HEK293 (cell line): ENCODE data around the gene DAZAP1.

ENCODE experiments used
- BCL11B ChIP-seq: fragments of 450-650 bp; formaldehyde crosslinking; IDR thresholded peaks from 2 replicates; pipeline ENCODE4 v1.5.1; 2016; ENCODE audit warnings: low read depth, missing biosample characterization, missing genetic modification characterization
- BCL6B ChIP-seq: fragments of 450-650 bp; formaldehyde crosslinking; IDR thresholded peaks from 2 replicates; pipeline ENCODE4 v1.5.1; 2017; ENCODE audit warnings: missing biosample characterization, missing genetic modification characterization
- EGR2 ChIP-seq: fragments of 450-650 bp; formaldehyde crosslinking; IDR thresholded peaks from 2 replicates; pipeline ENCODE4 v1.5.1; 2016; ENCODE audit warnings: low read depth, missing biosample characterization, missing genetic modification characterization
- GLI4 ChIP-seq: fragments of 450-650 bp; formaldehyde crosslinking; IDR thresholded peaks from 2 replicates; pipeline ENCODE4 v1.5.1; 2016; ENCODE audit warnings: missing biosample characterization, missing genetic modification characterization
- KLF1 ChIP-seq: fragments of 450-650 bp; formaldehyde crosslinking; IDR thresholded peaks from 2 replicates; pipeline ENCODE4 v1.5.1; 2016; ENCODE audit warnings: missing biosample characterization, missing genetic modification characterization
- KLF16 ChIP-seq: fragments of 450-650 bp; formaldehyde crosslinking; IDR thresholded peaks from 2 replicates; pipeline ENCODE4 v1.5.1; 2017; ENCODE audit warnings: missing biosample characterization, missing genetic modification characterization
- REST ChIP-seq: fragments of 450-650 bp; formaldehyde crosslinking; IDR thresholded peaks from 2 replicates; pipeline ENCODE4 v1.5.1; 2016; ENCODE audit warnings: missing biosample characterization, missing genetic modification characterization
- SP2 ChIP-seq: fragments of 450-650 bp; formaldehyde crosslinking; IDR thresholded peaks from 2 replicates; pipeline ENCODE4 v1.5.1; 2016; ENCODE audit warnings: missing biosample characterization, missing genetic modification characterization
- TRIM28 ChIP-seq: IDR thresholded peaks from 2 replicates; pipeline ENCODE4 v1.6.1; 2011; ENCODE audit warnings: low read length, control low read depth, borderline replicate concordance
- ZBTB21 ChIP-seq: fragments of 450-650 bp; formaldehyde crosslinking; IDR thresholded peaks from 2 replicates; pipeline ENCODE4 v1.5.1; 2017; ENCODE audit warnings: missing biosample characterization, missing genetic modification characterization
- ZBTB8A ChIP-seq: fragments of 450-650 bp; formaldehyde crosslinking; IDR thresholded peaks from 2 replicates; pipeline ENCODE4 v1.5.1; 2016; ENCODE audit warnings: missing biosample characterization, missing genetic modification characterization
- ZFP69B ChIP-seq: fragments of 450-650 bp; formaldehyde crosslinking; IDR thresholded peaks from 2 replicates; pipeline ENCODE4 v1.5.1; 2016; ENCODE audit warnings: missing biosample characterization, missing genetic modification characterization
- ZNF140 ChIP-seq: fragments of 450-650 bp; formaldehyde crosslinking; IDR thresholded peaks from 2 replicates; pipeline ENCODE4 v1.5.1; 2016; ENCODE audit warnings: missing biosample characterization, missing genetic modification characterization
- ZNF169 ChIP-seq: fragments of 450-650 bp; formaldehyde crosslinking; IDR thresholded peaks from 2 replicates; pipeline ENCODE4 v1.5.1; 2016; ENCODE audit warnings: missing biosample characterization, missing genetic modification characterization
- ZNF174 ChIP-seq: fragments of 450-650 bp; formaldehyde crosslinking; IDR thresholded peaks from 2 replicates; pipeline ENCODE4 v1.5.0; 2017; ENCODE audit warnings: missing biosample characterization, mild to moderate bottlenecking, missing genetic modification characterization
- ZNF2 ChIP-seq: fragments of 450-650 bp; formaldehyde crosslinking; IDR thresholded peaks from 2 replicates; pipeline ENCODE4 v1.5.1; 2016; ENCODE audit warnings: missing biosample characterization, missing genetic modification characterization
- ZNF391 ChIP-seq: fragments of 450-650 bp; formaldehyde crosslinking; IDR thresholded peaks from 2 replicates; pipeline ENCODE4 v1.5.1; 2016; ENCODE audit warnings: low read depth, missing biosample characterization, missing genetic modification characterization, borderline replicate concordance
- ZNF514 ChIP-seq: fragments of 450-650 bp; formaldehyde crosslinking; IDR thresholded peaks from 2 replicates; pipeline ENCODE4 v1.5.1; 2016; ENCODE audit warnings: missing biosample characterization, missing genetic modification characterization
- ZNF529 ChIP-seq: fragments of 450-650 bp; formaldehyde crosslinking; IDR thresholded peaks from 2 replicates; pipeline ENCODE4 v1.5.1; 2017; ENCODE audit warnings: missing genetic modification characterization, missing biosample characterization; ENCODE audit not compliant: insufficient replicate concordance
- ZNF544 ChIP-seq: fragments of 450-650 bp; formaldehyde crosslinking; IDR thresholded peaks from 2 replicates; pipeline ENCODE4 v1.5.0; 2017; ENCODE audit warnings: missing biosample characterization, missing genetic modification characterization
- ZNF585B ChIP-seq: fragments of 450-650 bp; formaldehyde crosslinking; IDR thresholded peaks from 2 replicates; pipeline ENCODE4 v1.5.1; 2016; ENCODE audit warnings: missing biosample characterization, missing genetic modification characterization
- ZNF600 ChIP-seq: fragments of 450-650 bp; formaldehyde crosslinking; IDR thresholded peaks from 2 replicates; pipeline ENCODE4 v1.5.1; 2016; ENCODE audit warnings: missing biosample characterization, missing genetic modification characterization
- ZNF623 ChIP-seq: fragments of 450-650 bp; formaldehyde crosslinking; IDR thresholded peaks from 2 replicates; pipeline ENCODE4 v1.5.1; 2016; ENCODE audit warnings: missing biosample characterization, missing genetic modification characterization
- ZNF660 ChIP-seq: fragments of 450-650 bp; IDR thresholded peaks from 2 replicates; pipeline ENCODE4 v1.5.1; 2018; ENCODE audit warnings: missing biosample characterization, mild to moderate bottlenecking, missing genetic modification characterization
- ZNF677 ChIP-seq: fragments of 450-650 bp; IDR thresholded peaks from 2 replicates; pipeline ENCODE4 v1.5.0; 2018; ENCODE audit warnings: missing biosample characterization, mild to moderate bottlenecking, missing genetic modification characterization, moderate library complexity
- ZNF785 ChIP-seq: fragments of 450-650 bp; formaldehyde crosslinking; IDR thresholded peaks from 2 replicates; pipeline ENCODE4 v1.5.1; 2016; ENCODE audit warnings: missing biosample characterization, missing genetic modification characterization
- ZNF843 ChIP-seq: fragments of 450-650 bp; formaldehyde crosslinking; IDR thresholded peaks from 2 replicates; pipeline ENCODE4 v1.5.1; 2016; ENCODE audit warnings: missing biosample characterization, missing genetic modification characterization
- ZSCAN23 ChIP-seq: fragments of 450-650 bp; formaldehyde crosslinking; IDR thresholded peaks from 2 replicates; pipeline ENCODE4 v1.5.1; 2016; ENCODE audit warnings: missing biosample characterization, missing genetic modification characterization
- TF ChIP-seq, protein P1 (sequence below): fragments of 450-650 bp; formaldehyde crosslinking; IDR thresholded peaks from 2 replicates; pipeline ENCODE4 v1.5.1; 2017; ENCODE audit warnings: missing biosample characterization, missing genetic modification characterization
- TF ChIP-seq, protein P2 (sequence below): fragments of 450-650 bp; formaldehyde crosslinking; IDR thresholded peaks from 2 replicates; pipeline ENCODE4 v1.5.1; 2016; ENCODE audit warnings: missing biosample characterization, missing genetic modification characterization
- TF ChIP-seq, protein P3 (sequence below): fragments of 450-650 bp; formaldehyde crosslinking; IDR thresholded peaks from 2 replicates; pipeline ENCODE4 v1.5.1; 2017; ENCODE audit warnings: missing biosample characterization, missing genetic modification characterization

DAZAP1 gene

GRCh38 chr19:1383312-1384084 lies 23.9 kb upstream of the DAZAP1 start, which contains the start of gene NDUFS7 (continued):
- TF ChIP-seq ZNF660 (tag by site-specific recombination) (peak; percentile 99), ZNF391 (tag by site-specific recombination) (peak; percentile 100), ZNF2 (peak; percentile 99), SP2 (peak; percentile 70), ZNF623 (tag by site-specific recombination) (peak; percentile 57; the same call in 1 of the 2 replicates), ZBTB21 (tag by site-specific recombination) (peak; percentile 87), ZBTB8A (tag by site-specific recombination) (peak; percentile 90), ZNF174 (peak; percentile 90; the same call in 1 of the 2 replicates), BCL11B (tag by site-specific recombination) (peak; percentile 98), KLF1 (tag by site-specific recombination) (peak; percentile 70), ZNF169 (no peak; the same call in none of the 2 replicates), ZNF140 (tag by site-specific recombination) (no peak), ZFP69B (peak; percentile 97), ZNF785 (tag by site-specific recombination) (peak; percentile 99), BCL6B (tag by site-specific recombination) (peak; percentile 65; the same call in 1 of the 2 replicates), ZNF600 (tag by site-specific recombination) (peak; percentile 15; the same call in 1 of the 2 replicates), ZNF544 (no peak), ZNF843 (peak; percentile 95), GLI4 (tag by site-specific recombination) (peak; percentile 99), ZNF585B (no peak), KLF16 (tag by site-specific recombination) (peak; percentile 97), ZNF514 (tag by site-specific recombination) (0 out of 2 replicates have a peak, but pooled peaks have one; percentile 66), REST (tag by site-specific recombination) (peak; percentile 70; the same call in 1 of the 2 replicates), ZNF677 (tag by site-specific recombination) (peak; percentile 76), EGR2 (tag by site-specific recombination) (peak; percentile 63), ZSCAN23 (peak; percentile 99), TRIM28 (peak; percentile 88), ZNF529 (peak; percentile 59)
- TF ChIP-seq, protein P1, sequence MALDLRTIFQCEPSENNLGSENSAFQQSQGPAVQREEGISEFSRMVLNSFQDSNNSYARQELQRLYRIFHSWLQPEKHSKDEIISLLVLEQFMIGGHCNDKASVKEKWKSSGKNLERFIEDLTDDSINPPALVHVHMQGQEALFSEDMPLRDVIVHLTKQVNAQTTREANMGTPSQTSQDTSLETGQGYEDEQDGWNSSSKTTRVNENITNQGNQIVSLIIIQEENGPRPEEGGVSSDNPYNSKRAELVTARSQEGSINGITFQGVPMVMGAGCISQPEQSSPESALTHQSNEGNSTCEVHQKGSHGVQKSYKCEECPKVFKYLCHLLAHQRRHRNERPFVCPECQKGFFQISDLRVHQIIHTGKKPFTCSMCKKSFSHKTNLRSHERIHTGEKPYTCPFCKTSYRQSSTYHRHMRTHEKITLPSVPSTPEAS, result peak; percentile 86
- TF ChIP-seq, protein P2, sequence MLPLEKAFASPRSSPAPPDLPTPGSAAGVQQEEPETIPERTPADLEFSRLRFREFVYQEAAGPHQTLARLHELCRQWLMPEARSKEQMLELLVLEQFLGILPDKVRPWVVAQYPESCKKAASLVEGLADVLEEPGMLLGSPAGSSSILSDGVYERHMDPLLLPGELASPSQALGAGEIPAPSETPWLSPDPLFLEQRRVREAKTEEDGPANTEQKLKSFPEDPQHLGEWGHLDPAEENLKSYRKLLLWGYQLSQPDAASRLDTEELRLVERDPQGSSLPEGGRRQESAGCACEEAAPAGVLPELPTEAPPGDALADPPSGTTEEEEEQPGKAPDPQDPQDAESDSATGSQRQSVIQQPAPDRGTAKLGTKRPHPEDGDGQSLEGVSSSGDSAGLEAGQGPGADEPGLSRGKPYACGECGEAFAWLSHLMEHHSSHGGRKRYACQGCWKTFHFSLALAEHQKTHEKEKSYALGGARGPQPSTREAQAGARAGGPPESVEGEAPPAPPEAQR (tag by site-specific recombination), result peak; percentile 99
- TF ChIP-seq, protein P3, sequence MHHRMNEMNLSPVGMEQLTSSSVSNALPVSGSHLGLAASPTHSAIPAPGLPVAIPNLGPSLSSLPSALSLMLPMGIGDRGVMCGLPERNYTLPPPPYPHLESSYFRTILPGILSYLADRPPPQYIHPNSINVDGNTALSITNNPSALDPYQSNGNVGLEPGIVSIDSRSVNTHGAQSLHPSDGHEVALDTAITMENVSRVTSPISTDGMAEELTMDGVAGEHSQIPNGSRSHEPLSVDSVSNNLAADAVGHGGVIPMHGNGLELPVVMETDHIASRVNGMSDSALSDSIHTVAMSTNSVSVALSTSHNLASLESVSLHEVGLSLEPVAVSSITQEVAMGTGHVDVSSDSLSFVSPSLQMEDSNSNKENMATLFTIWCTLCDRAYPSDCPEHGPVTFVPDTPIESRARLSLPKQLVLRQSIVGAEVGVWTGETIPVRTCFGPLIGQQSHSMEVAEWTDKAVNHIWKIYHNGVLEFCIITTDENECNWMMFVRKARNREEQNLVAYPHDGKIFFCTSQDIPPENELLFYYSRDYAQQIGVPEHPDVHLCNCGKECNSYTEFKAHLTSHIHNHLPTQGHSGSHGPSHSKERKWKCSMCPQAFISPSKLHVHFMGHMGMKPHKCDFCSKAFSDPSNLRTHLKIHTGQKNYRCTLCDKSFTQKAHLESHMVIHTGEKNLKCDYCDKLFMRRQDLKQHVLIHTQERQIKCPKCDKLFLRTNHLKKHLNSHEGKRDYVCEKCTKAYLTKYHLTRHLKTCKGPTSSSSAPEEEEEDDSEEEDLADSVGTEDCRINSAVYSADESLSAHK (tag by site-specific recombination), result peak; percentile 90
